Measurements from ENCODE around the gene KCNH6.

Gene KCNH6

DNA sequence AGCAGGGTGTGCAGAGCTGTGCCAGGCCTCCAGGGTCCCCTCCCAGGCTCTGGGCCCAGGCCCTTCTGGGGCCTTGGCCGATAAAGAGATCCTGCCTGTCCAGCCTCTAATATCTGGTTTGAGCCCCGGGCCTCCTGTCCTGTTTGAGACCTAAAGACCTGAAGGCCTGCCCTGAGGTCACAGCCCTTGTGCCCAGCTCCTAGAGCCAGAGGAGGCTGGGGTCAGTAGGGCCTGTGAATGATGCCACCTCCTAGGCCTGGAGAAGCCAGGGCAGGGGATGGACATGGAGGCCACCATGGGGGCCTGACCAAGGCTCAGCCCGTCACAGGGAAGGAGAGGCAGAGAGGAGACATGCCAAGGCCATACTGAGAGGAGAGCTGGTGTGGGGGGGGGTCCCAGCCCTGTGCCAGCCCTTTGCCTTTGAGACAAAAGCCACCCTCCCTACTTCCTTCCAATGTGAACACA, 7.4 kb downstream of the KCNH6 start:
- DNase-seq (ENCODE audit: low read depth, low spot score), result no peak
- no peak overlapping the region for H3K27ac ChIP-seq

- no peak for DNase-seq (ENCODE audit: low read depth, low spot score)
- no peak overlapping the region for H3K27ac ChIP-seq
Measured at GRCh38 chr17:63531022-63531965, 8.1 kb downstream of the KCNH6 start.

- no peak overlapping the region for H3K27ac ChIP-seq
- DNase-seq (ENCODE audit: low read depth, low spot score), result no peak
Measured at GRCh38 chr17:63533433-63534077, 10.4 kb downstream of the KCNH6 start.

GRCh38 chr17:63534078-63534570, 11.0 kb downstream of the KCNH6 start:
- H3K27ac ChIP-seq, result no peak overlapping the region
- no peak for DNase-seq (ENCODE audit: low read depth, low spot score)

- DNase-seq (ENCODE audit: low read depth, low spot score), result no peak
- H3K27ac ChIP-seq, result no peak overlapping the region
Measured at GRCh38 chr17:63534816-63535455, 11.8 kb downstream of the KCNH6 start.

- no peak for DNase-seq (ENCODE audit: low read depth, low spot score)
- no peak overlapping the region for H3K27ac ChIP-seq
Measured at GRCh38 chr17:63535640-63536039, 12.5 kb downstream of the KCNH6 start.

- no peak overlapping the region for H3K27ac ChIP-seq
- no peak for DNase-seq (ENCODE audit: low read depth, low spot score)
Measured at GRCh38 chr17:63537001-63537400, 13.8 kb downstream of the KCNH6 start.

DNA sequence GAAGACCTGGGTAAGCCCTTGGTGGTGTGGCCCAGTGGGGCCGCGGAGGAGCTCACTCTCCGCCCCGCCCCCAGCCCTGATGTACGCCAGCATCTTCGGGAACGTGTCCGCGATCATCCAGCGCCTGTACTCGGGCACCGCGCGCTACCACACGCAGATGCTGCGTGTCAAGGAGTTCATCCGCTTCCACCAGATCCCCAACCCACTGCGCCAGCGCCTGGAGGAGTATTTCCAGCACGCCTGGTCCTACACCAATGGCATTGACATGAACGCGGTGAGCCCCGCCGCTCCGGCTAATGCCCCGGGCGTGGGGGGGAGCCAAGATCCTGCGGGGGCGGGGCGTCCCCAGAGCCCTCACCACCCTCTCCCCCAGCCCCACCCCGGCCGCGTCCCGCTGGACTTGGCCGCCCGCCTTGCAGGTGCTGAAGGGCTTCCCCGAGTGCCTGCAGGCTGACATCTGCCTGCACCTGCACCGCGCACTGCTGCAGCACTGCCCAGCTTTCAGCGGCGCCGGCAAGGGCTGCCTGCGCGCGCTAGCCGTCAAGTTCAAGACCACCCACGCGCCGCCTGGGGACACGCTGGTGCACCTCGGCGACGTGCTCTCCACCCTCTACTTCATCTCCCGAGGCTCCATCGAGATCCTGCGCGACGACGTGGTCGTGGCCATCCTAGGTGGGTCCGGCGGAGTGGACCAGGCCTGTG, 15.0 kb downstream of the KCNH6 start:
- DNase-seq (ENCODE audit: low read depth, low spot score), result no peak
- H3K27ac ChIP-seq, result no peak overlapping the region

DNA sequence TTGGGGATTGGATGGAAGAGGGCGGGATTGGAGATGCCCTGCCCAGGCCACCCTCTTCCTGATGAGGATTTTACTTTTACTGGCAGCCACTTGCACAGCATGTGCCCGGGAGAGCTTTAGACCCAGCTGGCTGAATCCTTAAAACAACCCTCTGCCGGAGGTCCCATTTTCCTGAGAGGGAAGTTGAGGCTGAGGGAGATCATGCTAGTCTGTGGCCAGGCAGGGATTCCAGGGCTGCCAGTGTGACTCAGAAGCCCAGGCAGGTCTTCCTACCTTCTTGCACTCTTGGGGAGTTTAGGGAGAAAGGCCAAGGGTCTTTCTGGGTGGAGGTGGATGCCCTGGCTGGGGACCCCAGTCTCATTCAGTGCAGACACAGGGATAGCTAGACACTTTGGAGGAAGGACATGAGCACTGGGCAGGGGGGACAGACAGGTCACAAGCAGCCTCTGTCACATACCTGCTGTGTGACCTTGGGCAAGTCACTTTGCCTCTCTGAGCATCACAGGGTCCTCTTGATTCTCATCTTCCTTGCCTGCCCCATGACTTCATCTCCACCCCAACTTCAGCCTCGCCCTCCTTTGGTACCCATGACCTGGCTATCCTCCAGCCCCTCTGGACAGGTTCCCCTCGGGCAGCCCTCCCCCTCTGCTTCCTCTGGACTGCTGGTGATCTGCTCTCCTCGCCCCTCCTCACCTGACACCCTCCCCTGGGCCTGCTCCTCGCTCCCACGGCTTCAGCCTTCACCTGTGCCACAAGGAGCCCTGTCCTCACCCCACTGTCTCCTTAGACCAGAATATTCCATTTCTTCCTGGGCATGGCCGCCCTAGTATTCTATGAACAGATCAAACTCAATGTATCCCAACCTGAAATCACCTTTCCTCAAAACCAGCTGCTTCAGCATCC, 15.8 kb downstream of the KCNH6 start:
- no peak for DNase-seq (ENCODE audit: low read depth, low spot score)
- H3K27ac ChIP-seq, result no peak overlapping the region

DNA sequence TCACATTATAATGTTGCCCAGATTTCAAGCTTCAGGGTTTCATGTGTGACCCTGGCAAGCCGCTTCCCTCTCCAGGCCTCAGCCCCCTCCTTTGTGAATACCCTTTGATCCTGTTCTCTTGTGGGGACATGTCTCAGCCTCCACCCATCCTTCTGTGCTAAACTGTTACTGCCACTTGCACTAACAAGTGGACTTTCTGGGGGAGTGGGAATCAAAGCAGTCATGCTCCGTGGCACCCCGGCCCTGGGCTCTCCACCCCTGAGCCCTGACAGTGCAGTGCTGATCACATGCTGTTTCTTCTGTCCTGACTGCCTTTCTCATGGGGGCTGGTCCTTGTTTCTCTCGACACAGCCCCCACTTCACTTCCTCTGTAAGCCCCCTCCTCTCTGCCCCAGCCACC, 17.4 kb downstream of the KCNH6 start:
- H3K27ac ChIP-seq, result no peak overlapping the region
- DNase-seq (ENCODE audit: low read depth, low spot score), result no peak

GRCh38 chr17:63542218-63542545, 19.0 kb downstream of the KCNH6 start:
- no peak overlapping the region for H3K27ac ChIP-seq
- no peak for DNase-seq (ENCODE audit: low read depth, low spot score)

DNA sequence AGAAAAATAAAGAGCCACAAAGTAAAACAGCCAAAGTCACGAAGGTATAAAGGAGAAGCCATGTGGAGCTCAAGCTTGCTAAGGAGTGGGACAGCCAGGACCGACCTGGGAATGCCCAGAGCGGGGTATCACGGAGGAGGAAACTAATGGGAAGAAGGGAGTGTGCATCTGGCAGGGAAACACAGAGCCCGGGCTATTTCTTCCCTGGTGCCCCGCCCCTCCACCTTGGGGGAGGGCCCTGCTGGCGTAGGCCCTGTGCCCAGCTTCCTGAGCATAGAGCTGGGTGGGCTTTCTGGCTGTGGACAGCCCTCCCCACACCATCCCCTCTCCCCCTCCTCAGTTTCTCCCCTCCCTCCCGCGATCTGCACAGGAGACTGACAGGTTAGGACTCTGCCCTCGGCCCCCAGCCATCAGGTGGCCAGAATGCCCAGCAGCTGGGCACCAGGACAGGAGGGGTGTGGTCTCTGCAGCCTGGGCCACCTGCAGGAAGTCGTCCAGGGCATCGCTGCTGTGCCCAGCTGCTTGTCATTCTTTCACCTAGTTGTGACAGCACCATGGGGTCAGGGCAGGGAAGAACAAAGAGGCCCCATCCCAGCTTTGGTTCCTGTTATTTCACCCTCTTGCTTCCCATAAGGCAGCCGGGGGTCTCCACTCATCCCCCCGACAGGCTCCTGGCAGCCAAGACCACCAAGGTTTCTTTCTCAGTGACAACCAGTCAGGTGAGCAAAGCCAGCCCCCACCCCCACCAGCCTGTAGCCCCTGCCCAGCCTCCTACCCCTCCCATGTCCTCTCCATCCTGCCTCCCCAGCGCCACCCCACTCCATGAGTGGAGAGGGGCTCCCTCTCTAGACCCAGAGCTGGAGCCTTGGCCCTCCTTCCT, 20.0 kb downstream of the KCNH6 start:
- no peak for DNase-seq (ENCODE audit: low read depth, low spot score)
- H3K27ac ChIP-seq, result no peak overlapping the region

- no peak overlapping the region for H3K27ac ChIP-seq
- DNase-seq (ENCODE audit: low read depth, low spot score), result no peak
Measured at GRCh38 chr17:63543822-63544420, 20.8 kb downstream of the KCNH6 start.

GRCh38 chr17:63544467-63545301, 21.5 kb downstream of the KCNH6 start:
- H3K27ac ChIP-seq, result no peak overlapping the region
- no peak for DNase-seq (ENCODE audit: low read depth, low spot score)

GRCh38 chr17:63546308-63547082, 23.3 kb downstream of the KCNH6 start:
- DNase-seq (ENCODE audit: low read depth, low spot score), result no peak
- no peak overlapping the region for H3K27ac ChIP-seq

DNA sequence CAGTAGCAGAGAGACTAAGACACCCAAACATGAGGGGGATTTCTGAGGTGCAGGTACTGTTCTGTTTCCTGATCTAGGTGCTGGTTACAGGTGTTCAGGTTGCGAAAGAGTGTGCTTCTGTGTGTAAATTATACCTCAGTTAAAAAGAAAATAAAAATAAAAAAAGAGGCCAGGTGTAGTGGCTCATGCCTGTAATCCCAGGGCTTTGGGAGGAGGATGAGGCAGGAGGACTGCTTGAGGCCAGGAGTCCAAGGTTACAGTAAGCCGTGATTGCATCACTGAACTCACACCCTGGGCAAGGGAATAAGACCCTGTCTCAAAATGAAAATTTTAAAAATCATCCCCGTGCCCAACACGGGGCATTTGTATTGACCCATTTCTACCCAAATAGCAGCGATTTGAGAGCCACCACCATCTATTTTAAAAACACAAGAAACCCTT, 23.9 kb downstream of the KCNH6 start:
- H3K27ac ChIP-seq, result no peak overlapping the region
- DNase-seq (ENCODE audit: low read depth, low spot score), result no peak
